HG03108 (cell line): ENCODE measurements around the gene ASS1.
"Not testable (repeated sequence)": the region's sequence is repeated elsewhere in the genome, so short reads cannot be mapped to it uniquely, and the experiment has no call there.

Experiments used
- ATAC-seq: cut with Tn5 transposase; IDR thresholded peaks from one replicate; pipeline ENCODE4 v1.9.1; 2021; ENCODE audit warnings: moderate library complexity; ENCODE audit not compliant: unreplicated experiment

ASS1 gene

DNA sequence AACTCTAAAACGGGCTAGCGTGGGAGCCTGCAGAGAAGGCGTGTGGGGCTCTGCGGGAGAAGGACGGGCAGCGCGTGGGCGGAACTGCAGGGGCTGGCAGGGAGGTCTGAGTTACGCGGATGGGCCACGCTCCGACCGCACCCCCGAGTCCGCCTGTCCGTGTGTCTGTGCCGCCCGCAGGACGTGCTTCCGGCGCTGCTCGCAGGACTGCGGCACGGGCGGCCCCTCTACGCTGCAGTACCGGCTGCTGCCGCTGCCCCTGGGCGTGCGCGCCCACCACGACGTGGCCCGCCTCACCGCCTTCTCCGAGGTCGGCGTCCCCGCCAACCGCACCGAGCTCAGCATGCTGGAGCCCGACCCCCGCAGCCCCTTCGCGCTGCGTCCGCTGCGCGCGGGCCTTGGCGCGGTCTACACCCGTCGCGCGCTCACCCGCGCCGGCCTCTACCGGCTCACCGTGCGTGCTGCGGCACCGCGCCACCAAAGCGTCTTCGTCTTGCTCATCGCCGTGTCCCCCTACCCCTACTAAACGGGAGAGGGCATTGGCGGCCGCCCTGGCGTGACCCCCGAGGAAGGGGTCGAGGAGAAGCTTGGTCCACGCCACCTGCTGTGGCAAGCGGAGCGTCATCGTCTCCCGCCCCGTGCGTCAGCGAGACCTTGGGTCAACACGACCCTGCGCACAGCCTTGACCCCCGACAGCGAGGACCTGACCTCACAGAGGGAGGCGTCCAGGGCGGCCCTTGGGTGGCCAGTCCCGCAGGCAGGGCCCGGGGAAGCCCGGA lies 11.4 kb upstream of the ASS1 start:
- ATAC-seq: no peak

DNA sequence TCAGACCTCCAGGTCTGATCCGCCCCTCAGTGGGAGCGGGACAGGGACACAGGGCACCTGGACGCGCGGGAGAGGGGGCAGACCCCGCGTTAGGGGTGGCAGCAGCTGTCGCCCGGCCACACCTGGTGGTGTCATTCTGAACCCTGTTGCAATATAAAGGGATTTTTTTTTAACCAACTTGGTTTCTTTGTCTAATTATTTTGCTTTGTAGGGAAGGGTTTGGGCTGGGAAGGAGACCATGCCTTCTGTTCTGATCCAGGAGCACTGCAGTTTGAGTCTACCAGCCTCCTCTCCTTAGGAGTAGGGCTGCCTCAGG lies 10.9 kb upstream of the ASS1 start:
- ATAC-seq: no peak

DNA sequence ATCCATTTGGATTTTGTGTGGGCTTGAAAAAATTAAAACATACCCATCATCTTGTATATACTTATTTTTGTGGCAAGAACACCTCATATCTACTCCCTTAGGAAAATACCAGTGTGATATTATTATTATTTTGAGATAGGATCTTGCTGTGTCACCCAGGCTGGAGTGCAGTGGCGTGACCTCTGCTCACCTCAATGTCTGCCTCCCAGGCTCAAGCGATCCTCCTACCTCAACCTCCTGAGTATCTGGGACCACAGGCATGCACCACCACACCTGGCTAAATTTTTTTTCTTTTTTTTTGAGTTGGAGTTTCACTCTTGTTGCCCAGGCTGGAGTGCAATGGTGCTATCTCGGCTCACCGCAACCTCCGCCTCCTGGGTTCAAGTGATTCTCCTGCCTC lies 10.1 kb upstream of the ASS1 start:
- ATAC-seq: not testable (repeated sequence)

DNA sequence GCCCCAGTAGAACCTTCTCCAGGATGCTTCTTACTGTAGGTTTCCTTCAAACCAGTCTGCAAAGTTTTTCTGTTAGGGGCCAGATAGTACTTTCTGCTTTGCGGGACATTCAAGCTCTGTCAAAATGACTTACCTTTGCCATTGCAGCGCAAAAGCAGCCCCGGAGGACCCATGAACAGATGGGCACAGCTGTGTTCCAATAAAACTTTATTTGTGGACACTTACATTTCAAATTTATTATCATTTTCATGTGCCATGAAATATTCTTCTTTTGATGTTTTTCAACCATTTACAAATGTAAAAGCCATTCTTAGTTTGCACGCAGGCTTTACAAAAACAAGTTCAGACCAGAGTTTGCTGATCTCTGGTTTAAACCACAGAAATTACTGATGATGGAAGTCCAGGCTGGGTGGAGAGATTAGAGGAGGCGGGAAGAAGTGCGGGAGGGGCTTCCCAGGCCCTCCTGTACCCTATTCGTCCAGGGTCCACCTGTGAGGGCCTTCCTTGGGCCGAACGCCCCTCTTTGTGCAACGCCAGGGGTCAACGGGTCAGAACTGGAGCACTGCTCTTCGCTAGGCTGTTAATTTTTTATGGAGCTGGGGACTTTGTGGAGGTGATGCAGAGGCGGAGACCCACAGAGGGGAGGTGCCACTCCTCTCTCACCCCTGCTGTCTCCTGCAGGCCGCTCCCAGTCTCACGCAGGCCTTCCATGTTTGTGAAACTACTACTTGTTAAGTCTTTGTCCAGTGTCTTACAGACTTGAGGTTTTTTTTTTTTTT lies 7.6 kb upstream of the ASS1 start:
- no peak for ATAC-seq

DNA sequence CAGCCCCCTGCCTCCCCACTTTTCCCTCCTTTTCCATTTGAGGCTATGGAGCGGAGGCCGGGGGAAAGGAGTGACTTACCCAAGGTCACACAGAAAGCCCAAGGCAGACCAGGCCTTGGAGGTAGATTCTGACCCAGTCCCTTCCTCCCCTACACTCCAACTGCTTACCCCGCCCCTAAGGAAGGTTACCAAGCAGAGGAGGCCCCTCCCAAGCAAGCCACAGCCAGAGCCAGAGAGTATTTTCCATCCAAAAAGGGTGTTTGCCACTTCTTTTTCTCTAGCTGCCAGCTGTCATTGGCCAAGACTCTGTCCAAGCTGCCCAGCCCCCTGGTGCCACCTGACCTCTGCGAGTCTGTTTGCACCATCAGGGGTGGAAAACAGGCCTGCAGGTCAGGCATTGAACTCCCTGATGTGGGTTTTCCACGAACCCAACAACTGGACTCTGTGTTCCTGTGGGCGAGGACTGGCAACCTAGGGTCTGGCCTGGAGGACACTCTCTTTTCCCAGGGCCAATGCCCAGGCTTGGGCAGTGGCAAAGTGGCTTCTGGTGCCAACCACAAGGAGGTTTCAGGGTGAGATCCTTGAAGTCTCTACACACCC lies 6.3 kb upstream of the ASS1 start:
- ATAC-seq: no peak

DNA sequence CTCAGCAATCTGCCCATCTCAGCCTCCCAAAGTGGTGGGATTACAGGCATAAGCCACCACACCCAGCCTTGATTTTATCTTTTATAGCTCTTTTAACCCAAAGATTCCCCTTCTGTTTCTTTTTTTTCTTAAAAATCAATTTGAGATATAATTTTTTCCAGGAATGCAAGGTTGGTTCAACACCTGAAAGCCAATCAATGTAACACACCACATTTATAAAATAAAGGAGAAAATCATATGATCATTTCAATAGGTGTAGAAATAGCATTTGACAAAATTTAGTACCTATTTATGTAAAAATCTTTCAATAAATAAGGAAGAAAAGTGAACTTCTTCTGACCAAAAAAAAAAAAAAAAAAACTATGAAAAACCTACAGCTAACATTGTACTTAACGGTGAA lies 3.7 kb upstream of the ASS1 start:
- no peak for ATAC-seq

DNA sequence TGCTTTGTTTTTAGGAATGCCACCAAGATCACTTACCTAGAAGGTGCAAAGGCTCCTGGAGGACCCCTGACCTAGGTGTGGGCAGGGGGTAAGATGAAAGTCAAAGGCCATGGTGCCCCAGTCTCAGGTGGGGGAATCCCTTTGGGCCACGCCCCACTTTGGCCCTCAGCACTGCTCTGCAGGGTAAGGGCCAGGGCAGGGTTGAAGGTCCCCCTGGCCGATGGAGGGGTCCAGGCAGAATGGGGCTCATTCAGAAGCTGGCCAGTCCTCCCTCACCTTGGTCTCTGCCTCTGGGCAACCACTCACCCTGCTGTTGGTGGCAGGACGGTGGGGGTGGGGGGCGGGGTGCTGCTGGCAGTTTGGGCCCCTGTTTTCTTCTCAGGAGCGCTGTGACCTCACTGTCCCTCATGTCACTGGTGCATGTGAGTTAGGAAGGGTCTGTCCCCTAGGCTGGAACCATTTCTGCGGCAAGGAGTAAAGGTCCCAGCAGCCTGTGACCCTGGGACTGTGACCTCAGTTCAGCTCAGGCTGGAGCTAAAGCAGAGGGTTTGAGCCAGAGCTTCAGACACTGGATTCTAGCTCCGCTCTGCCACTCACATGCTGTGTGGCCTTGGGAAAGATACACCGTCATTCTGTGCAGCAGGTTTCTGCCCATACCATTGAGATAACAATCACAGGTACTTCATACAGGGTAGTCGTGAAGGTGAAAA lies 1.9 kb upstream of the ASS1 start:
- no peak for ATAC-seq

DNA sequence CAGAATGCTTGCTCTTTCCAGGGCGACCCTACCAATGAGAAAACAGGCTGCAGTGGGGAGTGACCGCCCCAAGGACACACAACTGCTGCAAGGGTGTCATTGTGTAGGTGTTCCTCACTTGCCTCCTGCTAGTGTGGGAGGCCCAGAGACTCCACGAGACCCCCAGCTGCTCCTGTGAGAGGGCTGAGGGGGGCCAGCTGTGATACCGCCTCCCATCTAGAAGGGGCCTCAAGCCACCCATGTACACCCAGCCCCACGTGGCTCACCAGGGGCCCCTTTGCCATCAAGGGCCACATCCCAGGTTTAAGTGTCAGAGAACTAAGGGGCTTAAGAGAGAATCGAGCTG lies 1.3 kb upstream of the ASS1 start:
- ATAC-seq: no peak

DNA sequence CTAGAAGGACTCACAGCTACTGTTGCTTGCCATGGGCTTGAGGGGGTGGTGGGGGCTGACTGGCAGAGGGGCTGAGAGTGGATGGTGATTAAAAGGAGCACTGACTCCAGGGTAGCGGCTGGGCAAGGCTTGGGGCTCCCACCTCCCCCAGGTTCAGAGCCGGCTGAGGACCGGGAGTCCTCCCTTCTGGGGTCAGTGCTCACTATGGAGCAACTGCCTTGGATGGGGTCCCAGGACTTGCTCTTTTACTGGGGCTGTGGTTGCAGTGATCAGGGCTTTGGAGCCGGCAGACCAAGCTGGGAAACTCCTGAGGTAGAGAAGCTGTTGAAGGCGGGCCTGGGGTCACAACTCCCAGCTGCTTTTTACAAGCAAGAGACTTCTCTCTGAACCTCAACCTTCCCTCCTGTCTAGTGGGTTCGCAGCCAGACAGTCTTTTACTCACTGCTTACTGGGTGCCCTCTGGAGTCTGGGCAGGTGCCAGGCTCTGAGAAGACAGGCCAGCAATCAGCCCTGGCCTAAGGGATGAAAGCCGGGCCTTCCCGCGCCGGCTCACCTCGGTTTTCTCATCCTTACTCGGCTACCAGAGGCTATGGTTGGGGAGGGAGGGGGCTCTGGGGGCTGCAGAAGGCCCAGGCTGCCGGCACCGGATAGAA lies 795 bp upstream of the ASS1 start:
- no peak for ATAC-seq

DNA sequence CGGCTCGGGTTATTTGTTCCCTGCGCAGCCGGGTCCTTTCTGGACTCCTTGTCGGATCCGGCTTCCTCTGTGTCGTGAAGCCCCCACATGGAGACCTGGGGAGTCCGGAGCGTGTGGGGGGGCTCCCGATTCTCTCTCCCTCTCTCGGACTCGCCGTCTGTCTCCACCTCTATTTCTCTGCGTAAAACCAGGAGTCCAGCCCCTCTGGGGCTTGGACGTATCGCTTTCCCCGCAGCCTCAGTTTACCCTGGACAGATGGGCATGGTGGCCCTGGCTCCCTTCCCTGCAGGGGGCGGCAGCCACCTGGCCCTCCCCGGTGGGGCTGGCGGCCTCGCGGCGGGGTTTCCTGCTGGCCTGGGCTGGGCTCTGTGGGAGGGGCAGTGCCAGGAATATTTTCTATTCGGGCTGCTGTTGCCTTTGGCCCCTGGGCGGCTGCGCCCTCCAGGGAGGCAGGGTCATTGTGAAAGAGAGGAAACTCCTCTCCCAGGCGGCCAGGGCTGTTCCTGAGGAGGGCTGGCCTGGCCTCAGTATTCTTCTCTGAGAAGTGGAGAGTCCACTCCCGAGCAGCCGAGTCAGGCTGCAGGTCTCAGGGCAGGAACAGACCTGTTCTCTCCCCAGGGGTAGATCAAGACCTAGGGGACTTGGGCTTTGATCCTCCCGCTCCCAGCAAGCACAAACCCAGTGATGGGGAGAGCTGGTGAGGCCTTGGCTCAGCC lies 665 bp downstream of the ASS1 start:
- no peak for ATAC-seq

DNA sequence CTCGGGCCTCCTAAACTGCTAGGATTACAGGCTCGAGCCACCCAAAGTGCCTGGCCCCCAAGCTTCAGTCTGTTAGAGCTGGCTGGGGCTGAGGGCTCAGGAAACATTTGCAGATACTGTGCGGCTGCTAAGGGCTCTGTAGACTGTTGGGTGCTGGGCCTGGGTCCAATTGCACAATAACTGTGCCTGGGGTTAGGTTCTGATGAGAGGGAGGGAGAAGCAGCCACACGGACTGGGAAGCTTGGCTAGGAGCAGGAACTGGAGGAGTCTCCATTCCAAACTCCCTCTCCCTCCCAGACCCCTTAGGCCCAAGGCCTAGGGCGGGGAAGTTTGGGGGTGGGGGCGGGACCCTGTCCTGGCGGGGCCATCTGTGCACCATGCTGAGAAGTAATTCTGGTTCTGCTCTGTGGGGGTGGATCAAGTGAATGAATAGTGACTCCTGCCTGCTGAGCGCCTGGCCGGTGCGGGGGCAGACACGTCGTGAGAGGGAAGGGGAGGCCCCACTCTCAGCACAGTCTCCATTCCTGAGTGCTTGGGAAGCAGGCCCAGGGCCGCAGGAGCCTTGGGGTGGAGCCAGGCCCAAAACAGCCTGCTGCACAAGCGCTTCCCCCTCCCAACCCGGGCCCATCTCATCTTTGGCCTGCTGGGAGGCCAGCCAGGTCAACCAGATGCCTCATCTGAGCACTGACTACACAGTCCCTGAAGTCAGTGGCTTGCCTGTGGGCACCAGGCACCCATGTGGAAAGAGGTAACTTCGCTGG lies 1.5 kb downstream of the ASS1 start:
- ATAC-seq: no peak

DNA sequence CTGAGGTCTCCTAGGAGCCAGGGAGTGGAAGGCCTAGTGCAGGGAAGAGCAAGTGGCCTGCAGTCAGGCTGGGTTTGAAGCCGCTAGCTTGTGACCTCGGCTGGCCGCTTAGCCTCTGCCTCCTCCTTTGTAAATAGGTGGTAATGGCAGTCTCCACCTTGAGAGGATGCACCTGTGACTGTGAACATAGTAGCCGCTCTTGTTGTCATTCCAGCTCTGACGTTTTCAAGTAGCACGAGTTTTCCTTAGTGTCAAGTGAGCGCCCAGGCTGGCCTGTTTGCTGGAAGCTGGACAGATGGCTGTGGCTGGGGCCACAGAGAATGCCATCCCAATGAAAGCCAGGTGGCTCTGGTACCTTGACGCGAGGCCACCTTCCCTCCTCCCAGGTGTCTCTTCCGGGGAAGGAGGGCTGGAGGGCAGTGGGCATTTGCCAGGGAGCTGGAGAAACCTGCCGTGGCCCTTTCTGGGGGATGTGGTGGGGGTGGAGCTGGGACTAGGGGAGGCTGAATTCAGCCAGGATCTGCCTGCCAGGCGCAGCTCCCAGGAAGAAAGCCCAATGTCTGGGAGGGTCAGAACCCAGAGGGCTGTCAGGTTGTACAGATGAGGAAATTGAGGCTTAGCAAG lies 2.5 kb downstream of the ASS1 start:
- no peak for ATAC-seq

DNA sequence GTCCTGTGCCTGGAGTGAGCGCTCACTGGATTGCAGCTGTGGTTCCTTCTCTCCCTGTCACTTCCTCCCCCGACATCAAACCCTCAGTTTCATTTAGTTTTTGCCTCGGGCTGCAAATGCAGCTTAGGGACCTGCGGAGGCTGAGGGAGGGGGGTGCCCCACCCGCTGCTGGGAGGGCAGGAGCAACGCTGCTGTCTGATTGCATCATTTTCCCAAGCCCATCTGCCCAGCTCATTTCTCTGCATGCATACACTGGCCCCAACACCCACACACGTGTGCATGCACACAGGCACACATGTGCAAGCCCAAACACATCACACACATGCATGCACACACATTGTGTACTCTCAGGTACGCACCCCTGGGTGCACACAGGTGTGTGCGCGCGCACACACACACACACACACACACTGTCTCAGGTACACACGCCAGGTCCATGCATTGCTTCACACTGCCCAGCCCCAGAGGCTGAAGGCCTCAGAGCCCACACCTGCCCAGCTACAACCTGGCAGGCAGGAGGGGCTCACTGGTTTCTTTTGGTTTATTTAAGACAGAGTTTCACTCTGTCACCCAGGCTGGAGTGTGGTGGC lies 3.4 kb downstream of the ASS1 start:
- ATAC-seq: no peak

DNA sequence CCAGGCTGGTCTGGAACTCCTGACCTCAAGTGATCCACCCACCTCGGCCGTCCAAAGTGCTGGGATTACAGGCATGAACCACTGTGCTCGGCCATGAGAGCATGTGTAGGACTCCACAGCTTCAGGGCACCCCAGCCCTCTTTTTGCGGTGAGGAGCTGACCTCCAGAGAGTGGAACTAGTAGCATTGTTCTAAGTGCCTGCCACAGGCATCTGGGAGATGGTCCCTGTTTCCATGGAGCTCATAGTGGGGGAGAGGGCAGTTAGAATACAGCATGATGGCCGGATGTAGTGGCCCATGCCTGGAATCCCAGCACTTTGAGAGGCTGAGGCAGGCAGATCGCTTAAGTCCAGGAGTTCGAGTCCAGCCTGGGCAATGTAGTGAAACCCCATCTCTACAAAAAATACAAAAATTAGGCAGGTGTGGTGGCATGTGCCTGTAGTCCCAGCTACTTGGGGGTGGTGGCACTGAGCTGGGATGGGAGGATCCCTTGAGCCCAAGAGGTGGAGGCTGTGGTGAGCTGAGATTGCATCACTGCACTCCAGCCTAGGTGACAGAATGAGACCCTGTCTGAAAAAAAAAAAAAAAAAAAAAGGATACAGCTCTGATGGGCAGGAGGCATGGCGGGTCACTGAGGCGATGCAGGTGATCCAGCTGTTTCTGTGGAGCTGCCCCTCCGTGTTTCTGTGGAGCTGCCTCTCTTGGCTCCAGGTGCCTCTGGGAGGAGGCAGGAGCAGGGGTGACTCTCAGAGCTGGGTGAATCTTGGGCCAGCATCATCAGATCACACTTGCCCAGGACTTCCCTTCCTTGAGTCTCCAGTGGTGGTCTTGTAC lies 4.2 kb downstream of the ASS1 start:
- ATAC-seq: no peak

DNA sequence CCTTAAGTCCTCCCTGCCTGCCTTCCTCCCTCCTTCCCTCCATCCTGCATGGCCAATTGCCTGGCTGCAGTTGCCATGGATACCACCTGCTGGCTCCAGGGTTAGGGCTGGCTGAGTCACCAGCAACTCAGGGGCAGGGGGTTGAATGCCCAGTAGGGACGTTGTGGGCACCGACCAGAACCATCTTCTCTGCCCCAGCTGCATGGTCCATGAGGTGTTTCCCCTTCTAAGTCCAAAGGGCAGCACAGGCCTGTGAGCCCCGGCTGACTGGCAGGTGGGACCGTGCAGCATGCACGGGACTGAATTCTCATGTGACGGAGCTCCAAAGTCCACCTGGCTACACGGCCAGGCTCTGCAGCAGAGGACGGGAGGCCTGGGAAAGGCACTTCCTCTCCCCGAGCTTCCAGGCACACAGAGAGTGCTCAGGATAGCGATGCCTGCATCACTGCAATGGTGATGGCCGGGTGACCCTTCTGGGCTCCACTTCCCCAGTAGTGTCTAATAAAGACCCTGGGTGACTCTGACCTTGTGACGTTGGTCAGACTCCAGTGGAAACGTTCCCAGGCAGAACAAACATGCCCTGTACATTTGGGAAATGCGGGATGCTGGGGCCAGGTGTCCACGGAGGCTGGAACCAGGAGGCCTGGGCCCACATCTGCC lies 5.7 kb downstream of the ASS1 start:
- no peak for ATAC-seq

DNA sequence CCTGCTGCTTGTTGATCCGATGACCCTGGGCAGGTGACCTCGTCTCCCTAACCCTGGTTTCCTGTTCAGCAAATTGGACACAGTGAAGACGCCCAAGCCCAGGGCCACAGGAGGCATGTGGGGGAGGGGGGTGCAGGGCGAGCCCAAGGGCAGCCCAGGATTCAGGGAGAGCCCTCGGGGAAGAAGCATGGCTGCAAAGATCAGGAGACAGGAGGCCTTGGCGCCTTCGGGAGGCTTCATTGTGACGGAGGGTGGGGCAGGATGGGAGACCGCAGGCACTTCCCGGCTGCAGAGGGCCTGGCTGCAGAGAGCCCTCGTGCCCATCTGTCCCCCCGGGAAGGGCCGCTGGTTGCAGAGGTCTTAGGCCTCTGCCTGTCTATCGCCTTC lies 6.2 kb downstream of the ASS1 start:
- no peak for ATAC-seq

DNA sequence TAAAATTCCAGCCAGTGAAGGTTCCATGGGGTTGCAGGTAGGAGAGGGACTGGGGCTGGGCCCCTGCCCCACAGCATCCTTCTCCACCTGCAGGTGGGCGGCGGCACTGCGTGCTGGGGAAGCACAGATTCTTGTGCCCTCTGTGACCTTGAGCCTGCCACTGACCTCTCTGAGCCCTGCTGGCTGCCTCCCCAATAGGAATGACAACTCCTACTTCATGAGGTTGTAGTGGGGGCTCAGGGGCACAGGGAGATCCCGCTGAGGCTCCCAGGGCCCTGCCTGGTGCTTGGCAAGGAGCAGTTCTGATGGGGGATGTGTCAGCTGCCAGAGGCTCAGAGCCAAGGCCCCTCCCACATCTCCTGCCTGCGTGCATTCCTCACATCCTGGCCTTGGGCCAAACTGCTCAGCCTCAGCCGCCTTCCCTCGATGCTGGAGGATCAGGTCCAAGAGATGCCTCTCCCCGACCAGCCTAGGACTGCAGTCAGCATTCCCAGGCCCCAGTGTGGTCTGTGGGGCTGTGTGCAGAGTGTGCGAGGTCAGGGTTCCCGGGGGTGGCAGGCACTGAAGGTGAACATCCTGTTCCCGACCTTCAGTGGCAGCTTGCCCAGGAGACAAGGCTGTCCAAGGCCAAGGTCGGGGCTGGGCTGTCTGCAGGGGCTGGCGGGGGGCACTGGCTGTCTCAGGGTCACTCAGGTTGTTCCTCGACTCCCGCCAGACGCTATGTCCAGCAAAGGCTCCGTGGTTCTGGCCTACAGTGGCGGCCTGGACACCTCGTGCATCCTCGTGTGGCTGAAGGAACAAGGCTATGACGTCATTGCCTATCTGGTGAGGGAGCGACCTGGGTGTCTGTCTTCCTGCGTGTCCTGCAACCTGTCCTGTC lies 7.0 kb downstream of the ASS1 start:
- ATAC-seq: no peak
